ENCODE measurements around the gene RNU1-3. TPM values are rescaled to one million over a fixed set of nuclear protein-coding genes. Genes with fewer than 3 reads are reported as not detected.
"Not testable (repeated sequence)": the region's sequence is repeated elsewhere in the genome, so short reads cannot be mapped to it uniquely, and the experiment has no call there.

Gene RNU1-3
- total RNA-seq, 6 donors from 2014 or later = under 0.01 to 14,413 (median 1,360) TPM

GRCh38 chr1:16707130-16708093 lies 40.7 kb upstream of the RNU1-3 start:
- WGBS, 2 donors = 1 to 2% methylated on average over 23 to 35 of the region's 99 CpGs
- H3K27ac ChIP-seq = not testable (repeated sequence)
- peak in 1 of 2 donors; percentile 87 for DNase-seq

GRCh38 chr1:16706302-16706701 lies 39.6 kb upstream of the RNU1-3 start:
- H3K36me3 ChIP-seq, DNase-seq: not testable (repeated sequence)
- 92 to 93% methylated on average over 4 to 5 of the region's 6 CpGs for WGBS, 2 donors

More at GRCh38 chr1:16707130-16708093, 40.7 kb upstream of the RNU1-3 start:
- H3K4me1 ChIP-seq, H3K36me3 ChIP-seq, H3K9me3 ChIP-seq, H3K27me3 ChIP-seq: not testable (repeated sequence)
- peak in 1 of 6 experiments; percentile 10 for TF ChIP-seq CTCF (IDR thresholded peaks at IDR 0.05)
- peak in 1 of 2 donors; percentile 34 for ATAC-seq (ENCODE audit: low FRiP score in 2 of 2)
- H3K4me3 ChIP-seq = peak overlapping the region in 3 of 4 donors; percentile 35 to 50 (median 40)

GRCh38 chr1:16704502-16705100 lies 37.9 kb upstream of the RNU1-3 start:
- peak in 1 of 2 donors; percentile 4 for ATAC-seq (ENCODE audit: low FRiP score in 2 of 2)
- not testable (repeated sequence) for DNase-seq, H3K27me3 ChIP-seq, H3K4me1 ChIP-seq, H3K36me3 ChIP-seq, H3K9me3 ChIP-seq, H3K27ac ChIP-seq, H3K4me3 ChIP-seq
- WGBS, 2 donors = 95% methylated on average over 4 of the region's 16 CpGs; no CpG with 5 or more reads in 1 of the 2 donors

More at GRCh38 chr1:16706302-16706701, 39.6 kb upstream of the RNU1-3 start:
- not testable (repeated sequence) for H3K27me3 ChIP-seq; H3K27ac ChIP-seq; H3K4me1 ChIP-seq; H3K9me3 ChIP-seq; H3K4me3 ChIP-seq; ATAC-seq (ENCODE audit: low FRiP score in 2 of 2)

- not testable (repeated sequence) for H3K9me3 ChIP-seq, H3K27me3 ChIP-seq, H3K4me1 ChIP-seq, DNase-seq, H3K4me3 ChIP-seq, H3K27ac ChIP-seq, H3K36me3 ChIP-seq
- peak in 1 of 2 donors; percentile 1 for ATAC-seq (ENCODE audit: low FRiP score in 2 of 2)
- WGBS, 2 donors = 71% methylated on average over 4 of the region's 13 CpGs; no CpG with 5 or more reads in 1 of the 2 donors
Observed at GRCh38 chr1:16704076-16704475, 37.3 kb upstream of the RNU1-3 start.

GRCh38 chr1:16703602-16704001 lies 36.9 kb upstream of the RNU1-3 start:
- not testable (repeated sequence) for ATAC-seq (ENCODE audit: low FRiP score in 2 of 2); H3K4me3 ChIP-seq; H3K27me3 ChIP-seq; H3K27ac ChIP-seq; H3K36me3 ChIP-seq; H3K4me1 ChIP-seq; H3K9me3 ChIP-seq; DNase-seq
- WGBS, 2 donors = 19% methylated on average over 2 of the region's 5 CpGs; no CpG with 5 or more reads in 1 of the 2 donors

GRCh38 chr1:16703141-16703540 lies 36.4 kb upstream of the RNU1-3 start:
- H3K36me3 ChIP-seq, DNase-seq, H3K4me3 ChIP-seq, H3K4me1 ChIP-seq, H3K27me3 ChIP-seq, H3K9me3 ChIP-seq, H3K27ac ChIP-seq: not testable (repeated sequence)
- 0% methylated on average over 1 of the region's 7 CpGs; no CpG with 5 or more reads in 1 of the 2 donors for WGBS, 2 donors
- peak; percentile 63 to 70 for ATAC-seq (ENCODE audit: low FRiP score in 2 of 2)

GRCh38 chr1:16702280-16702679 lies 35.5 kb upstream of the RNU1-3 start:
- H3K9me3 ChIP-seq; H3K27me3 ChIP-seq; H3K4me3 ChIP-seq; H3K36me3 ChIP-seq; ATAC-seq (ENCODE audit: low FRiP score in 2 of 2); DNase-seq; H3K27ac ChIP-seq; H3K4me1 ChIP-seq: not testable (repeated sequence)
- WGBS, 2 donors = no CpG with 5 or more reads among the region's 5 CpGs

GRCh38 chr1:16701189-16701588 lies 34.4 kb upstream of the RNU1-3 start:
- H3K4me1 ChIP-seq; H3K27ac ChIP-seq; H3K9me3 ChIP-seq; H3K36me3 ChIP-seq; ATAC-seq (ENCODE audit: low FRiP score in 2 of 2); H3K27me3 ChIP-seq; H3K4me3 ChIP-seq; DNase-seq: not testable (repeated sequence)
- WGBS, 2 donors = no CpG with 5 or more reads among the region's 37 CpGs

- H3K36me3 ChIP-seq; DNase-seq; H3K27ac ChIP-seq; H3K9me3 ChIP-seq; H3K4me3 ChIP-seq; ATAC-seq (ENCODE audit: low FRiP score in 2 of 2); H3K27me3 ChIP-seq; H3K4me1 ChIP-seq: not testable (repeated sequence)
- WGBS, 2 donors = no CpG with 5 or more reads among the region's 57 CpGs
Observed at GRCh38 chr1:16700138-16700895, 33.6 kb upstream of the RNU1-3 start.

- not testable (repeated sequence) for H3K27ac ChIP-seq; H3K27me3 ChIP-seq; H3K9me3 ChIP-seq; H3K4me1 ChIP-seq; H3K4me3 ChIP-seq; ATAC-seq (ENCODE audit: low FRiP score in 2 of 2); H3K36me3 ChIP-seq
- whole genome bisulfite sequencing, 2 donors = 36 to 48% methylated on average over 27 to 32 of the region's 52 CpGs
- DNase-seq = peak in 1 of 2 donors; percentile 73
Observed at GRCh38 chr1:16699440-16699839, 32.7 kb upstream of the RNU1-3 start.

GRCh38 chr1:16697152-16697551 lies 30.4 kb upstream of the RNU1-3 start:
- not testable (repeated sequence) for H3K9me3 ChIP-seq; DNase-seq; H3K4me3 ChIP-seq; ATAC-seq (ENCODE audit: low FRiP score in 2 of 2); H3K4me1 ChIP-seq; H3K27ac ChIP-seq; H3K36me3 ChIP-seq
- 83% methylated on average over 2 of the region's 7 CpGs; no CpG with 5 or more reads in 1 of the 2 donors for WGBS, 2 donors
- H3K27me3 ChIP-seq = peaks cover 0 to 10% (median 1%) of the 10 kb centered on the region in 4 donors
